Measurements from ENCODE around the gene TEX29.

DNA sequence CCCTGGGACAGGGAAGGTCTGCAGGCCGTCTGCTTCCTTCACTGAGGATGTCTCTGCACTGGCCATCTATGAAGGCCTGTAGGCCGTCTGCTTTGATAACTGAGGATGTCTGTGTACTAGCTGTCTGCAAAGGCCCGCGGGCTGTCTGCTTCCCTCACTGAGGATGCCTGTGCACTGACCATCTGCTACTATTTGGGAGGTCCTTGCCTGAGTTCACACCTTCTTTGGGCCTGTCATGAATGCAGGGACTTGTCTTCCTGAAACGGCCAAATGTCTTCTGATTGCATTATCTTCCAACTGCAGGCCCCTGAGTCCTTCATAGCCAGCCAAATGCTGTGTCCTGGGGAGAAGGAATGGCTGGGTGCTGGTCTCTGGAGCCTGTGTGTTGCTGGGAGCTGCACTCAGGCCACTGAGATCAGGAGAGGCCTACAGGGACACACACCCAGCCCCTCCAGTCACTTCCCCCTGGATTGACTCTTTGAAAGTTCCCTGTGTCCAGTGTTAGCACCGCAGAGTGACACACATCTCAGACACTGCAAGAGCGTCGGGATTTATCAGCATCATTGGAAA, 72.9 kb downstream of the TEX29 start:
- TF ChIP-seq, protein P1, sequence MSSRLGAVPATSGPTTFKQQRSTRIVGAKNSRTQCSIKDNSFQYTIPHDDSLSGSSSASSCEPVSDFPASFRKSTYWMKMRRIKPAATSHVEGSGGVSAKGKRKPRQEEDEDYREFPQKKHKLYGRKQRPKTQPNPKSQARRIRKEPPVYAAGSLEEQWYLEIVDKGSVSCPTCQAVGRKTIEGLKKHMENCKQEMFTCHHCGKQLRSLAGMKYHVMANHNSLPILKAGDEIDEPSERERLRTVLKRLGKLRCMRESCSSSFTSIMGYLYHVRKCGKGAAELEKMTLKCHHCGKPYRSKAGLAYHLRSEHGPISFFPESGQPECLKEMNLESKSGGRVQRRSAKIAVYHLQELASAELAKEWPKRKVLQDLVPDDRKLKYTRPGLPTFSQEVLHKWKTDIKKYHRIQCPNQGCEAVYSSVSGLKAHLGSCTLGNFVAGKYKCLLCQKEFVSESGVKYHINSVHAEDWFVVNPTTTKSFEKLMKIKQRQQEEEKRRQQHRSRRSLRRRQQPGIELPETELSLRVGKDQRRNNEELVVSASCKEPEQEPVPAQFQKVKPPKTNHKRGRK (CRISPR knock-in tag; IDR thresholded peaks at IDR 0.05; ENCODE audit: borderline replicate concordance) = no peak
- TF ChIP-seq, protein P2, sequence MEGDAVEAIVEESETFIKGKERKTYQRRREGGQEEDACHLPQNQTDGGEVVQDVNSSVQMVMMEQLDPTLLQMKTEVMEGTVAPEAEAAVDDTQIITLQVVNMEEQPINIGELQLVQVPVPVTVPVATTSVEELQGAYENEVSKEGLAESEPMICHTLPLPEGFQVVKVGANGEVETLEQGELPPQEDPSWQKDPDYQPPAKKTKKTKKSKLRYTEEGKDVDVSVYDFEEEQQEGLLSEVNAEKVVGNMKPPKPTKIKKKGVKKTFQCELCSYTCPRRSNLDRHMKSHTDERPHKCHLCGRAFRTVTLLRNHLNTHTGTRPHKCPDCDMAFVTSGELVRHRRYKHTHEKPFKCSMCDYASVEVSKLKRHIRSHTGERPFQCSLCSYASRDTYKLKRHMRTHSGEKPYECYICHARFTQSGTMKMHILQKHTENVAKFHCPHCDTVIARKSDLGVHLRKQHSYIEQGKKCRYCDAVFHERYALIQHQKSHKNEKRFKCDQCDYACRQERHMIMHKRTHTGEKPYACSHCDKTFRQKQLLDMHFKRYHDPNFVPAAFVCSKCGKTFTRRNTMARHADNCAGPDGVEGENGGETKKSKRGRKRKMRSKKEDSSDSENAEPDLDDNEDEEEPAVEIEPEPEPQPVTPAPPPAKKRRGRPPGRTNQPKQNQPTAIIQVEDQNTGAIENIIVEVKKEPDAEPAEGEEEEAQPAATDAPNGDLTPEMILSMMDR (IDR thresholded peaks at IDR 0.05) = no peak
- TF ChIP-seq TCF7 (CRISPR knock-in tag; IDR thresholded peaks at IDR 0.05; ENCODE audit: low read depth) (no peak), FOXK1 (CRISPR knock-in tag; IDR thresholded peaks at IDR 0.05) (no peak), TP53 (CRISPR knock-in tag; IDR thresholded peaks at IDR 0.05) (no peak), SMAD4 (CRISPR knock-in tag; IDR thresholded peaks at IDR 0.05) (no peak), NFYB (CRISPR knock-in tag; conservative IDR thresholded peaks at IDR 0.05; ENCODE audit: low read depth) (no peak), TEAD4 (CRISPR knock-in tag; IDR thresholded peaks at IDR 0.05) (no peak), FOXP1 (CRISPR knock-in tag; IDR thresholded peaks at IDR 0.05; ENCODE audit: borderline replicate concordance) (no peak), GRHL2 (CRISPR knock-in tag; IDR thresholded peaks at IDR 0.05; ENCODE audit: insufficient replicate concordance, severe bottlenecking) (no peak)
- TF ChIP-seq, protein P3, sequence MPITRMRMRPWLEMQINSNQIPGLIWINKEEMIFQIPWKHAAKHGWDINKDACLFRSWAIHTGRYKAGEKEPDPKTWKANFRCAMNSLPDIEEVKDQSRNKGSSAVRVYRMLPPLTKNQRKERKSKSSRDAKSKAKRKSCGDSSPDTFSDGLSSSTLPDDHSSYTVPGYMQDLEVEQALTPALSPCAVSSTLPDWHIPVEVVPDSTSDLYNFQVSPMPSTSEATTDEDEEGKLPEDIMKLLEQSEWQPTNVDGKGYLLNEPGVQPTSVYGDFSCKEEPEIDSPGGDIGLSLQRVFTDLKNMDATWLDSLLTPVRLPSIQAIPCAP (CRISPR knock-in tag; IDR thresholded peaks at IDR 0.05) = no peak
- TF ChIP-seq, protein P4, sequence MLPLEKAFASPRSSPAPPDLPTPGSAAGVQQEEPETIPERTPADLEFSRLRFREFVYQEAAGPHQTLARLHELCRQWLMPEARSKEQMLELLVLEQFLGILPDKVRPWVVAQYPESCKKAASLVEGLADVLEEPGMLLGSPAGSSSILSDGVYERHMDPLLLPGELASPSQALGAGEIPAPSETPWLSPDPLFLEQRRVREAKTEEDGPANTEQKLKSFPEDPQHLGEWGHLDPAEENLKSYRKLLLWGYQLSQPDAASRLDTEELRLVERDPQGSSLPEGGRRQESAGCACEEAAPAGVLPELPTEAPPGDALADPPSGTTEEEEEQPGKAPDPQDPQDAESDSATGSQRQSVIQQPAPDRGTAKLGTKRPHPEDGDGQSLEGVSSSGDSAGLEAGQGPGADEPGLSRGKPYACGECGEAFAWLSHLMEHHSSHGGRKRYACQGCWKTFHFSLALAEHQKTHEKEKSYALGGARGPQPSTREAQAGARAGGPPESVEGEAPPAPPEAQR (CRISPR knock-in tag; IDR thresholded peaks at IDR 0.05) = no peak
